Skin of body (tissue), 2 donors: ENCODE measurements around the gene ERC2. TPM values are rescaled to one million over a fixed set of nuclear protein-coding genes. Genes with fewer than 3 reads are reported as not detected.

Source experiments
- DNase-seq: peaks from one replicate; lab custom pipeline; 2025; lab: John Stamatoyannopoulos, UW
- total RNA-seq: library from RNA; depleted of rRNA; stranded (reverse); fragments of >200 nt; gene quantifications from one replicate; pipeline ENCODE4 v1.2.3, GENCODE V29; 2014

The ERC2 gene
- total RNA-seq, 1 donor from 2014 or later = 2.5 TPM

- no peak for DNase-seq
Measured at GRCh38 chr3:55936549-55937052, 531.7 kb downstream of the ERC2 start.

GRCh38 chr3:55935241-55935640, 533.0 kb downstream of the ERC2 start:
- DNase-seq = no peak

GRCh38 chr3:55934771-55935170, 533.5 kb downstream of the ERC2 start:
- DNase-seq = no peak

- DNase-seq = no peak
Measured at GRCh38 chr3:55929154-55929869, 539.0 kb downstream of the ERC2 start.

DNA sequence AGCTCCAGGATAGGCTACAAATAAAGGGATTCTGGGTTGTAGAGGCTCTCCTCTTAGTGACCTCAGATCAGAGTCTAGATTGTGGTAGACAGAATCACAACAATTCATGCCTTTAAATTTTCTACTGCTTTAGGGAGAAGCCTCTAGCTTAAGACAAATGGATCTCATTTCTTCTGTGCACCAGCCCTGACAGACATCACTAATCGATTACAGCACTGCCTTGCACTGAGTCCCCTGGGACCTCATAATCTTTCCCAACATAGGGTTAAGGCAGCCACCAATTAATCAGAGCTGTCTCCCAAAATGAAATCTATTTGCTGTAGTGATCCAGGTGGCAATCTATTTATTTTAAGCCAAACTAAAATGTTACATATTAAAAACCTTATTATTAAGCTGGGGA, 544.6 kb downstream of the ERC2 start:
- DNase-seq = no peak

GRCh38 chr3:55923207-55923606, 545.1 kb downstream of the ERC2 start:
- no peak for DNase-seq

- DNase-seq = no peak
Measured at GRCh38 chr3:55912880-55913279, 555.4 kb downstream of the ERC2 start.

DNA sequence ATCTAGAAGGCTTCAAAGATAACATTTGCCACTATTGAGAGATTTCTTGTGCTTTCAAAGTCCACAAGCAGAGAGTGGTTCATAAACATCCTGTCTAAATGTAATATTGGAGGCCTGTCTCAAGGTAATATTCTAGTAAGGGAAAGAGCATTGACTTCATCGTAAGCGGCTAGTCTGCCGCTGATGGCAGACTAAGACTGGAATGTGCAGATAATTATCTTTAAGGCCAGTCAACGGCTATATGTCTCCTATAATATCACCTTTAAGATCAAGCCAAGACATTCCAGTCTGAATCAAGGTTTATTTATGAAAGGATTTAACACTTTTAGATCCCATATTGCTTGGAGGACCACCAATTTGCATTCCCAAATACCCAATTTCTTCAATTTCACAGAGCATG, 557.0 kb downstream of the ERC2 start:
- no peak for DNase-seq

DNA sequence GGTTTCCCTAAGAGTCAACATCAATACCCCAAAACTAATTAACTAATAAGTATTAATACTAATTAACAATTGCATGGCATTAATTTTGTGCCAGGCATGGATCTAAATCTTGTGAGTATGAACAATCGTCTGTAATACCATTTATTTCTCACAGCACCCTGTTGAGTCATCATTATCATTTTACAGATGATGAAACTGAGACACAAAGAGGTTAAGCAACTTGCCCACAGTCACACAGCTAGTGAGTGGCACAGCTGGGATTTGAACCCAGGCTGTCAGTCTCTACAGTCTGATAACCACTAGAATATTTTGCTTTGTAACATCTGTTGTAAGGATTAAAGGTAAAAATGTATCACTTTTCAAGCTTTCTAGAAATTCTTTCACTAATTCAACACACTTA, 557.7 kb downstream of the ERC2 start:
- no peak for DNase-seq

GRCh38 chr3:55909373-55909772, 558.9 kb downstream of the ERC2 start:
- DNase-seq = no peak

DNA sequence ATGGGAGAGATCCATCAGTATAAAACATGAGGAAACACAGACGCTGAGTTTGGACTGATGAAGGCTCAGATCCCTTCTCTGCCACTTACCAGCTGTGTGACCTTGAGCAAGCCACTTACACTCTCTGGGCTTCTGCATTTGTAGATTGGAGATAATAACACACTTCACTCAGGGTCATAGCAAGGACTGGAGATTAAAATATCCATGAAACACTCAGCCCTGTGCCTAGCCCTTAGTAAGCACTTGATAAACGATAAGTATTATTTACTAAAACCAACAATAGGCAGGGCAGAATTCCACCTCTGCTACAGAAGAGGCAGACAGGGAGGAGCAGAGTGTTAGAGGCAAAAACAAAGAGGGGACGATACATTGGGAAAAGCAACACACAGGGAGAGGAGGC, 560.7 kb downstream of the ERC2 start:
- DNase-seq = no peak

GRCh38 chr3:55906896-55907295, 561.4 kb downstream of the ERC2 start:
- DNase-seq = no peak

DNA sequence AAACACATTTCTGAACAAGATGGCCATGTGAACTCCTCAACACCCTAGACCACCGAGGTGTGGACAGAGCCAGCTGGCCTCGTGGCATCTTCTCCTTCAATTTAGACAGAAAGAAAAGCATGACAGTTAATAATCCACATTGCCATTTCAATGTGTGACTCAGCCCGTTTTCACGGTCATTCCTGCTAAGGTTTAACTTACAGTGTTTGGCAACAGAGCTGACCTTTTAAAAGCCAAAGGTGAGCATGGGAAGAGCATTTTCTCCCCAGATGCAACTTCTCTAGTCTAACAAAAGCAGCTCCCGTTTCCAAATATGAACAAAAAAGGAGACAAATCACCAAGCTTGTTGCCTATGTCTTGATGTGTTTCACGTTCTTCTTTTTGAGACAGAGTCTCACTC, 563.6 kb downstream of the ERC2 start:
- DNase-seq = no peak

- no peak for DNase-seq
Measured at GRCh38 chr3:55903680-55904079, 564.6 kb downstream of the ERC2 start.

DNA sequence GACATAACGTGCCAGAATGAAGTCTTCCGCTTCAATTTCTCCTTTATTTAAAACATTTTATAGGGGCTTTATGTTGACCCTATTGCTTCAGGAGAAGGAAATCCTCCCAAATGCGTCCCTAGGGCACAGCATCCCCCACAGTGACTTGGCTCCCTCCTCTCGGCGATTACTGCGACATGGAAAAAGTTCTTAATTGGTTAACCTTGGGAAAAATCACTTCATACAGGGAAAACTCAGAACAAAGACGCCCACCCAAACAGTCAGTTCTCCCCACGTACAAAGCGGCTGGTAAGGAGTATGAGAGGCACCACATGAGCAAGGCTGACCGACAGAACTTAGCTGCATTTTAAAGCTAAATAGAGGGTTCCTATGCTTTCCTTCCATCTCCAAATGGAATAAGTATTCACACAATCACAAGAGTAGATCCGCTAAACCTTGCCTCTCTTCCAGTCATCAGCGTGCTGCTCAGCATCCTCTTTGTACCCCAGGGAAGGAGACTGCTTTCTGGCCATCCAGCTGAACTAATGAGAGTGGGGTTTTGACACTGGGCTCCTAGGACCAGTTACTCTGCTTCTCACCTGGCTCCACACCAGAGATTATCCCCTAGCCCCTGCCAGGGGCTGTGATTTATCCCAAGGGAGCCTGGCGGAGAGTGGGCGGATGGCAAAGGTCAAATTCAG, 565.9 kb downstream of the ERC2 start:
- DNase-seq = no peak

- no peak for DNase-seq
Measured at GRCh38 chr3:55899887-55900286, 568.4 kb downstream of the ERC2 start.

DNA sequence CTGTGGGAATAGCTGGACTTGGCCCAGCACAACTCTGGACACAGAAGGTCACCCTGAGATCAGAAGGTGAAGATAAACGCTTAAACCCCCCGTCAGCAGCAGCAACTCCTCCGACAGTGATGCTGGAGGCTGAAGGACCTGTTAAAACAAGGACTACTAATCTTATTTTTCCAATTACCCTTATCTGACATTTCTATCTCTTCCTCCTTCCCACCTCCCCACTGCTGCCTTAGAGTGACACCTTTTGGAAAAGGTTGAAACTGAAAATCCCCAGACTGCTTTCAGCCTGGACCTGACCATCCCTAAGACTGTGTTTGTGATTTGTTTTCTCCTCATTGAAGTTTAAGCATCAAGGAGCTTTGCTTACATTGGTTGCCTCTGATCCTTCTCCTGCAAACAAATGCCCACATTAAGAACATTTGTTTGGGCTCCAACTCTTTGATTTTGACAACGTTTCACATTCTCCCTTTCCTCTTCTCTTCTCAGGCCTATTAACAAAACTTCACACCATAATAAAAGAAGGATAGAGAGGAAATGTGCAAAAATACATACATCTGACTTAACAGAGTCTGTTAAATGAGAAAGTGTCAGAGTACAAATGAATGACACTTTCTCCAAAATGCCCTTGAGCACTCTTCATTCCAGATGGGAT, 570.6 kb downstream of the ERC2 start:
- DNase-seq = no peak

DNA sequence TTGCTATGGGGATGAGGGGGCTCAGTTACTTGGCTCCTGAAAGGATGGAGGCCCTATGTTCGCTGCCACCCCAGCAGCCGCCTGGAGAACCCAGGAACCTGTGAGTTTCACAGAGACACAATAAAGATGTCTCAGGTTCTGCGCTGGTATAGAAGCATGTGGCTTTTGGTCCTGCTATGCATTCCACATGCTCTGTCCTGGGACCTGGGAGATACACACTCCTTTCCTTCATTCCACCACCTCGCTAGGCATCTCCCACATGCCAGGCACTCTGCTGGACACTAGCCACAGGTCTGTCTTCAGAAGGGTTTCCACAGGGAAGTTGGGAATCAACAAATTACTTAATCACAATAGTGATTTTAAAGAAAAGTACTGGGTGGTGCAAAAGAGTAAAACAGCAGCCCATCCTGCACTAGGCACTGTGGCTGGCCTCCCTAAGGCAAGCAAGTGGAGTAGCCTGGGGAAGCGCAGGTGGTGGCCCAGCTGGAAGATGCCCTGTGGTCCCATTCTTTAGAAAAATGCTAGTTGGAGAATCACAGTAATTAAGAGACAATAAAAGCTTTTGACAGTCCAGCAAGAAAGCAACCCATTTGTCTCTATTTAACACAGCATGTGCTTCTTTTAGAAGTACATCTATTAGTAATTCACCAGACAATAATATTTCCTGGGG, 572.2 kb downstream of the ERC2 start:
- DNase-seq = no peak

GRCh38 chr3:55894605-55895004, 573.7 kb downstream of the ERC2 start:
- DNase-seq = no peak

DNA sequence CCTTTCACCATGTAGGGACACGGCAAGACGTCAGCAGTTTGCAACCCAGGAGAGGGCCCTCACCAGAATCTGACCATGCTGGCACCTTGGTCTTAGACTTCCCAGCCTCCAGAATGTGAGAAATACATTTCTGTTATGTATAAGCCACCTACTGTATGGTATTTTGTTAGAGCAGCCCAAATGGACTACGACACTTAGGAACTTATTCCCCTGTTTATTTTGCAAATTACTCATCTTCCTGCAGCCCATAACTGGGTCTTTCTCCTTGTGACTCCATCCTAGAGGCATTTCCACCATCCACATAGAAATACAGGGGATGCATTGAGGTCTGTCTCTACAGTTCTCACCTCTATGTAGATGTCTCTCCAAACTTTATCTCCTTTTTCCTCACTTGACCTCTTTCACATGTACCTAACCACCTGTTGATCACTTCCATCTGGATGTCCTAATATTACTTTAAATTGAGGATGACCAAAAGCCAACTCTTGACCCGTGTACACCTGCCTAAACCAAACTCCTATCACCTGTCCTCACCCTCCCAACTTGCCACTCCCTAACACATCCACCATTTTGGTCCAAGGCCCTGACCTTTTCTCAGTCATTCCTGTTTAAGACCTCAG, 575.1 kb downstream of the ERC2 start:
- no peak for DNase-seq

GRCh38 chr3:55891106-55891505, 577.2 kb downstream of the ERC2 start:
- no peak for DNase-seq
